Choroid plexus epithelial cell (primary cell): ENCODE results near the gene HAUS3.

Experiments used
- DNase-seq: peaks from one replicate; pipeline ENCODE4 v3.0.0-alpha.2; 2010; ENCODE audit warnings: low read depth
- H3K4me3 ChIP-seq: 2 replicates; pipeline ENCODE4 v1.5.1; 2011; ENCODE audit warnings: low read depth, mild to moderate bottlenecking, control low read depth, low read length, moderate library complexity
- TF ChIP-seq, protein P1 (sequence below): conservative IDR thresholded peaks from 2 replicates; pipeline ENCODE4 v1.5.1; 2011; ENCODE audit warnings: low read depth, mild to moderate bottlenecking, control low read depth, inconsistent platforms, low read length, moderate library complexity

HAUS3 gene

GRCh38 chr4:2288051-2288541 lies 46.2 kb upstream of the HAUS3 start:
- TF ChIP-seq, protein P1, sequence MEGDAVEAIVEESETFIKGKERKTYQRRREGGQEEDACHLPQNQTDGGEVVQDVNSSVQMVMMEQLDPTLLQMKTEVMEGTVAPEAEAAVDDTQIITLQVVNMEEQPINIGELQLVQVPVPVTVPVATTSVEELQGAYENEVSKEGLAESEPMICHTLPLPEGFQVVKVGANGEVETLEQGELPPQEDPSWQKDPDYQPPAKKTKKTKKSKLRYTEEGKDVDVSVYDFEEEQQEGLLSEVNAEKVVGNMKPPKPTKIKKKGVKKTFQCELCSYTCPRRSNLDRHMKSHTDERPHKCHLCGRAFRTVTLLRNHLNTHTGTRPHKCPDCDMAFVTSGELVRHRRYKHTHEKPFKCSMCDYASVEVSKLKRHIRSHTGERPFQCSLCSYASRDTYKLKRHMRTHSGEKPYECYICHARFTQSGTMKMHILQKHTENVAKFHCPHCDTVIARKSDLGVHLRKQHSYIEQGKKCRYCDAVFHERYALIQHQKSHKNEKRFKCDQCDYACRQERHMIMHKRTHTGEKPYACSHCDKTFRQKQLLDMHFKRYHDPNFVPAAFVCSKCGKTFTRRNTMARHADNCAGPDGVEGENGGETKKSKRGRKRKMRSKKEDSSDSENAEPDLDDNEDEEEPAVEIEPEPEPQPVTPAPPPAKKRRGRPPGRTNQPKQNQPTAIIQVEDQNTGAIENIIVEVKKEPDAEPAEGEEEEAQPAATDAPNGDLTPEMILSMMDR = no peak
- no peak overlapping the region for H3K4me3 ChIP-seq
- no peak for DNase-seq

DNA sequence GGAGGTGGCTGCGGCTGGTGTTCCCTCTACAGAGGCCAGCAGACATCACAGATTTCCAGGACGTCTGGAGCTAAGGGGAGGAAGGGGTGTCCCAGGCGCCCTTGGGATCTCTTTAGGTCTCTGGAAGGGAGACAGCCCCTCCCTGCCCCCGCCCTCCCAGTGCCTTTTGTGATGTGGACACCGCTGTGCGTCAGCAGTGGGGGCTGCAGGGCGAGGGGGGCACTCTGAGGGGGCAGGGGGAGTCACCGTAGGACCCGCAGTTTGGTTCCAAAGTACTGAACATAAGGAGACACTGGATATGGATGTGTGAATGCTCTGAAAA lies 45.6 kb upstream of the HAUS3 start:
- TF ChIP-seq, protein P1 = no peak
- no peak overlapping the region for H3K4me3 ChIP-seq
- DNase-seq = no peak

GRCh38 chr4:2286904-2287593 lies 45.1 kb upstream of the HAUS3 start:
- TF ChIP-seq, protein P1 = no peak
- no peak overlapping the region for H3K4me3 ChIP-seq
- DNase-seq = peak; percentile 35

GRCh38 chr4:2285613-2286381 lies 43.9 kb upstream of the HAUS3 start:
- DNase-seq = no peak
- TF ChIP-seq, protein P1 = no peak
- H3K4me3 ChIP-seq = no peak overlapping the region

GRCh38 chr4:2284934-2285612 lies 43.2 kb upstream of the HAUS3 start:
- TF ChIP-seq, protein P1 = no peak
- peak; percentile 41 for DNase-seq
- no peak overlapping the region for H3K4me3 ChIP-seq

- no peak for DNase-seq
- H3K4me3 ChIP-seq = no peak overlapping the region
- TF ChIP-seq, protein P1 = no peak
These were observed 42.4 kb upstream of the HAUS3 start for GRCh38 chr4:2284161-2284933.
